Panc1 (cell line): ENCODE measurements around the gene RNF222. TPM values are rescaled to one million over a fixed set of nuclear protein-coding genes. Genes with fewer than 3 reads are reported as not detected.
"Not testable (repeated sequence)": the region's sequence is repeated elsewhere in the genome, so short reads cannot be mapped to it uniquely, and the experiment has no call there.

Experiments used
- ATAC-seq: fragments of 200-7000 bp; cut with Tn5 transposase; 2 replicates; pipeline ENCODE4 v1.9.1; 2020; ENCODE audit warnings: mild to moderate bottlenecking, moderate library complexity
- BruUV-seq: library from RNA; stranded (reverse); fragments of 400-500 nt; replicated peaks from 2 replicates; lab custom pipeline; 2021; lab: Mats Ljungman, UMichigan
- CTCF ChIA-PET: fragments of 300-600 bp; sonication (Branson Sonifier 250); formaldehyde crosslinking; loops from one replicate; lab custom pipeline; 2022; ENCODE audit warnings: antibody characterized with exemption; lab: Charles Lee
- POLR2A ChIA-PET: fragments of 300-600 bp; sonication (Branson Sonifier 250); formaldehyde crosslinking; loops from one replicate; lab custom pipeline; 2022; ENCODE audit warnings: antibody characterized with exemption; lab: Charles Lee
- DNase-seq: peaks from one replicate; pipeline ENCODE4 v3.0.0-alpha.2; 2010; ENCODE audit warnings: low read depth, low spot score
- H3K27ac ChIP-seq: 2 replicates; pipeline ENCODE4 v1.5.1; 2011; ENCODE audit warnings: mild to moderate bottlenecking, low read length, inconsistent platforms
- H3K27me3 ChIP-seq: fragments of 200-500 bp; sonication (Bioruptor generic); 2 replicates; pipeline ENCODE4 v1.6.0; 2014; ENCODE audit warnings: low read length, inconsistent platforms; ENCODE audit not compliant: control insufficient read depth, insufficient read depth
- H3K36me3 ChIP-seq: fragments of 200-500 bp; sonication (Bioruptor generic); 2 replicates; pipeline ENCODE4 v1.5.1; 2014; ENCODE audit warnings: inconsistent platforms, mild to moderate bottlenecking, low read length, moderate library complexity; ENCODE audit not compliant: control insufficient read depth, insufficient read depth
- H3K4me1 ChIP-seq: 2 replicates; pipeline ENCODE4 v1.5.1; 2011; ENCODE audit warnings: inconsistent platforms, mild to moderate bottlenecking, low read length, moderate library complexity; ENCODE audit not compliant: control insufficient read depth, insufficient read depth
- H3K4me3 ChIP-seq, 2 experiments: 2 replicates each; pipeline ENCODE4 v1.5.1; 2011 to 2012; ENCODE audit warnings: low read depth in 2 of 2, low read length in 2 of 2, mild to moderate bottlenecking in 2 of 2, inconsistent platforms in 1 of 2, moderate library complexity in 1 of 2
- H3K9me3 ChIP-seq: fragments of 200-500 bp; sonication (Bioruptor generic); 2 replicates; pipeline ENCODE4 v1.5.1; 2014; ENCODE audit warnings: low read depth, mild to moderate bottlenecking, inconsistent platforms, low read length, moderate library complexity; ENCODE audit not compliant: control insufficient read depth, insufficient read depth
- CTCF ChIP-seq: fragments of 450-650 bp; IDR thresholded peaks from 2 replicates; pipeline ENCODE4 v1.5.1; 2017; ENCODE audit warnings: mild to moderate bottlenecking
- POLR2AphosphoS5 ChIP-seq: IDR thresholded peaks from 2 replicates; pipeline ENCODE4 v1.6.1; 2012; ENCODE audit warnings: mild to moderate bottlenecking, low read depth, low read length, moderate library complexity
- REST ChIP-seq, 2 experiments: IDR thresholded peaks; 2 replicates each; pipeline ENCODE4 v1.6.1; 2011 to 2012; ENCODE audit warnings: low read depth in 2 of 2, control low read depth in 1 of 2, low read length in 1 of 2, mild to moderate bottlenecking in 1 of 2, moderate library complexity in 1 of 2; ENCODE audit not compliant: insufficient read depth in 1 of 2
- SIN3A ChIP-seq: IDR thresholded peaks from 2 replicates; pipeline ENCODE4 v1.6.1; 2012; ENCODE audit warnings: low read depth, mild to moderate bottlenecking, low read length, moderate library complexity, borderline replicate concordance; ENCODE audit not compliant: insufficient read depth
- TCF7L2 ChIP-seq: IDR thresholded peaks from 2 replicates; pipeline ENCODE4 v1.6.1; 2011; ENCODE audit warnings: mild to moderate bottlenecking, low read depth, low read length, inconsistent platforms
- in situ Hi-C: cut with HindIII; loops from 2 replicates; pipeline ENCODE4 v1.10.0; 2016; ENCODE audit warnings: low sequenced_read_pairs, low pct_unique_long_range_greater_than_20kb
- intact Hi-C: fragments of 100-400 bp; cut with micrococcal nuclease; formaldehyde crosslinking; loops from one replicate; pipeline ENCODE4 v1.10.0; 2022; ENCODE audit not compliant: unreplicated experiment
- total RNA-seq: library from RNA; stranded (reverse); gene quantifications from one replicate; pipeline ENCODE4 v1.2.1, GENCODE V29; 2021; ENCODE audit not compliant: unreplicated experiment

RNF222 gene
- total RNA-seq, 1 experiment from 2014 or later = not detected

GRCh38 chr17:8375738-8376259 lies 21.8 kb downstream of the RNF222 start:
- no TSS peak for BruUV-seq
- H3K27ac ChIP-seq = peak overlapping the region; percentile 96
- peak; percentile 7; the same call in 1 of the 2 replicates for ATAC-seq

GRCh38 chr17:8373856-8374255 lies 23.8 kb downstream of the RNF222 start:
- intact Hi-C loops, H3K27ac ChIP-seq, CTCF ChIA-PET, H3K9me3 ChIP-seq, BruUV-seq, H3K4me3 ChIP-seq, in situ Hi-C loops, ATAC-seq, POLR2A ChIA-PET, DNase-seq, H3K27me3 ChIP-seq: not testable (repeated sequence)
- Histone ChIP-seq H3K36me3 (peaks cover 13% of the 10 kb centered on the region), H3K4me1 (peaks cover 20% of the 10 kb centered on the region)

More at GRCh38 chr17:8375738-8376259, 21.8 kb downstream of the RNF222 start:
- peaks cover 38% of the 10 kb centered on the region for H3K4me1 ChIP-seq
- no peak for DNase-seq
- H3K9me3 ChIP-seq = no peaks in the 10 kb centered on the region
- peaks cover 30% of the 10 kb centered on the region for H3K36me3 ChIP-seq
- intact Hi-C loops (no loop called here), in situ Hi-C loops (no loop called here)
- POLR2A ChIA-PET = interaction anchor here (0.6 to 0.7 kb wide), 2 partner anchors 26 to 35 kb away, joined by 3 to 8 read pairs; no protein-coding TSS in a partner anchor
- CTCF ChIA-PET = interaction anchor here (1.0 kb wide), 1 partner anchor 8 kb away, joined by 3 read pairs; no protein-coding TSS in a partner anchor
- H3K4me3 ChIP-seq = peak overlapping the region; percentile 63 to 84
- TF ChIP-seq SIN3A (no peak), CTCF (no peak), POLR2AphosphoS5 (no peak), REST (IDR thresholded peaks at IDR 0.05; ENCODE audit: insufficient read depth in 1 of 2, low read depth in 2 of 2, low read length in 1 of 2) (no peak), TCF7L2 (no peak)
- no peaks in the 10 kb centered on the region for H3K27me3 ChIP-seq

GRCh38 chr17:8372422-8372821 lies 25.2 kb downstream of the RNF222 start:
- Histone ChIP-seq H3K9me3 (no peaks in the 10 kb centered on the region), H3K4me1 (peaks cover 9% of the 10 kb centered on the region), H3K36me3 (peaks cover 7% of the 10 kb centered on the region; the same call in 1 of the 2 replicates), H3K27me3 (no peaks in the 10 kb centered on the region), H3K27ac (no peak overlapping the region), H3K4me3 (no peak overlapping the region)
- ChIA-PET CTCF (no interaction called here), POLR2A (no interaction called here)
- TF ChIP-seq REST (IDR thresholded peaks at IDR 0.05; ENCODE audit: insufficient read depth in 1 of 2, low read depth in 2 of 2, low read length in 1 of 2) (no peak), POLR2AphosphoS5 (no peak), CTCF (no peak), TCF7L2 (no peak), SIN3A (no peak)
- in situ Hi-C loops = no loop called here
- ATAC-seq (no peak), DNase-seq (no peak)
- intact Hi-C loops = no loop called here
- BruUV-seq = no TSS peak
